Smooth muscle cell (in vitro differentiated cells): ENCODE results near the gene MCTP2. TPM values are rescaled to one million over a fixed set of nuclear protein-coding genes. Genes with fewer than 3 reads are reported as not detected.

Source experiments
- DNase-seq: peaks from one replicate; lab custom pipeline; 2025; ENCODE audit not compliant: unreplicated experiment; lab: John Stamatoyannopoulos, UW
- H2AFZ ChIP-seq: fragments of 200-600 bp; sonication (generic); 2 replicates; pipeline ENCODE4 v1.6.0; 2016; ENCODE audit warnings: antibody characterized with exemption, low read depth, mild to moderate bottlenecking
- H3F3A ChIP-seq: fragments of 200-600 bp; sonication (generic); 2 replicates; pipeline ENCODE4 v1.6.0; 2017; ENCODE audit warnings: antibody characterized with exemption, low read depth
- H3K27ac ChIP-seq: fragments of 200-600 bp; sonication (generic); 2 replicates; pipeline ENCODE4 v1.5.1; 2016; ENCODE audit warnings: low read depth, mild to moderate bottlenecking
- H3K27me3 ChIP-seq: fragments of 200-600 bp; sonication (generic); 2 replicates; pipeline ENCODE4 v1.6.1; 2016; ENCODE audit warnings: low read depth, mild to moderate bottlenecking
- H3K36me3 ChIP-seq: fragments of 200-600 bp; sonication (generic); 2 replicates; pipeline ENCODE4 v1.5.1; 2016; ENCODE audit warnings: low read depth
- H3K4me1 ChIP-seq: fragments of 200-600 bp; sonication (generic); 2 replicates; pipeline ENCODE4 v1.5.1; 2016; ENCODE audit warnings: low read depth
- H3K4me2 ChIP-seq: fragments of 200-600 bp; sonication (generic); 2 replicates; pipeline ENCODE4 v1.6.0; 2016; ENCODE audit warnings: mild to moderate bottlenecking
- H3K4me3 ChIP-seq: fragments of 200-600 bp; sonication (generic); 2 replicates; pipeline ENCODE4 v1.5.1; 2016; ENCODE audit warnings: mild to moderate bottlenecking
- H3K79me2 ChIP-seq: fragments of 200-600 bp; sonication (generic); 2 replicates; pipeline ENCODE4 v1.6.0; 2016; ENCODE audit warnings: low read depth, mild to moderate bottlenecking
- H3K9ac ChIP-seq: fragments of 200-600 bp; sonication (generic); 2 replicates; pipeline ENCODE4 v1.6.0; 2016; ENCODE audit warnings: low read depth
- H3K9me3 ChIP-seq: fragments of 200-600 bp; sonication (generic); replicated peaks from 2 replicates; pipeline ENCODE4 v1.5.1; 2016; ENCODE audit warnings: low read depth
- H4K20me1 ChIP-seq: fragments of 200-600 bp; sonication (generic); 2 replicates; pipeline ENCODE4 v1.6.0; 2016; ENCODE audit warnings: low read depth
- CTCF ChIP-seq: fragments of 200-600 bp; sonication (generic); IDR thresholded peaks from 2 replicates; pipeline ENCODE4 v1.5.1; 2017; ENCODE audit warnings: borderline replicate concordance, mild to moderate bottlenecking, antibody characterized with exemption; ENCODE audit not compliant: insufficient read depth, poor library complexity, severe bottlenecking
- WGBS: methylation state at CpG from one replicate; pipeline ENCODE4 v1.1.7; 2016; ENCODE audit warnings: low lambda C conversion rate; 5-methylcytosine and 5-hydroxymethylcytosine counted together
- polyA plus RNA-seq: library from polyadenylated mRNA; unstranded; fragments of >200 nt; fragmentation: Nextera tagmentation; extraction: Ambion mirVana; gene quantifications from 2 replicates; pipeline ENCODE4 v1.2.1, GENCODE V29; 2016
- total RNA-seq: library from RNA; depleted of rRNA; stranded (reverse); fragments of >200 nt; gene quantifications from 2 replicates; pipeline ENCODE4 v1.2.3, GENCODE V29; 2014

Gene MCTP2
- total and polyA plus RNA-seq, 2 experiments from 2014 or later, result 12.1 to 32.1 TPM

DNA sequence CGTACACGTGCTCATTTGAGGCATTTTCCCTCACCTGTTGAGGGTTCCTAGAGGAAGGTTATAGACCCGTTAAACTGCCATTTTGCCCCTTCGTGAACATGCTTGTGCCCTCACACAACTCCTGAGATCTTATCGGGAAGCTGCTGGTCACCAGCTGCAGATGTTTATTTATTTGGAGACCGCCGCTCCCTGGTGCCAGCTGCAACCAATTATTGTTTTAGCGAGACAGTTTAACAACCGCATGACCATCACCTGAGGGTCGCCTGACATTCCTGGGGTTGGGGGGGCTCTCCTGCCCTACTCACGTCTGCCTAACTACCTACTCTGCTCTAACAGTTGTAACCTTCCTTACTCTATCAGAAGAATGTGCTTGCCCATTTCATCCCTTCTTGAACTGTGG lies 292.5 kb downstream of the MCTP2 start:
- TF ChIP-seq CTCF, result no peak
- no peaks in the 10 kb centered on the region for H3K36me3 ChIP-seq
- H3K79me2 ChIP-seq, result no peaks in the 10 kb centered on the region
- no peaks in the 10 kb centered on the region for H3K4me1 ChIP-seq
- H3K4me2 ChIP-seq, result no peak overlapping the region
- H3K4me3 ChIP-seq, result no peak overlapping the region
- no peaks in the 10 kb centered on the region for H3F3A ChIP-seq
- WGBS, result 85% methylated on average over 11 of the region's 11 CpGs
- H2AFZ ChIP-seq, result no peak overlapping the region
- H3K9ac ChIP-seq, result no peak overlapping the region
- no peak for DNase-seq
- no peaks in the 10 kb centered on the region for H3K9me3 ChIP-seq
- H4K20me1 ChIP-seq, result no peaks in the 10 kb centered on the region
- H3K27me3 ChIP-seq, result no peaks in the 10 kb centered on the region
- H3K27ac ChIP-seq, result no peak overlapping the region

DNA sequence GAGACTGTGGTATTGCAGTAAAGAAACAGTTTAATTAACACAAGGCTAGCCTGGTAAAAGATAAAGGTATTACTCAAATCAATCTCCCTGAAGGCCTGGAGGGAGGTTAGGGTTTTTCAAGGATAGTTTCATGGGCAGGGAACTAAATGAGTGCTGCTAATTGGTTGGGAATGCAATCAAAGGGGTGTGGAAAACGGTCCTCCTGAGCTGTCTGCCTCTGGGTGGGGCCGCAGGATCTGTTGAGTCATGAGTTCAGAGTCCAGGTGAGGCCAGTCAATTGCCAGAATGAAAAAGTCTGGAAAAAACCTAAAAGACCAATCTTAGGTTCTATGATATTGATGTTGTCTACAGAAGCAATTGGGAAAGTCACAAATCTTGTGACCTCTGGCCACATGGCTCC lies 293.2 kb downstream of the MCTP2 start:
- H4K20me1 ChIP-seq, result no peaks in the 10 kb centered on the region
- 91% methylated on average over 2 of the region's 2 CpGs for WGBS
- no peaks in the 10 kb centered on the region for H3F3A ChIP-seq
- H3K4me3 ChIP-seq, result no peak overlapping the region
- no peak overlapping the region for H3K9ac ChIP-seq
- H2AFZ ChIP-seq, result no peak overlapping the region
- H3K4me2 ChIP-seq, result no peak overlapping the region
- no peak for DNase-seq
- H3K27me3 ChIP-seq, result no peaks in the 10 kb centered on the region
- no peaks in the 10 kb centered on the region for H3K36me3 ChIP-seq
- H3K9me3 ChIP-seq, result no peaks in the 10 kb centered on the region
- H3K4me1 ChIP-seq, result no peaks in the 10 kb centered on the region
- no peak overlapping the region for H3K27ac ChIP-seq
- no peaks in the 10 kb centered on the region for H3K79me2 ChIP-seq
- TF ChIP-seq CTCF, result no peak

DNA sequence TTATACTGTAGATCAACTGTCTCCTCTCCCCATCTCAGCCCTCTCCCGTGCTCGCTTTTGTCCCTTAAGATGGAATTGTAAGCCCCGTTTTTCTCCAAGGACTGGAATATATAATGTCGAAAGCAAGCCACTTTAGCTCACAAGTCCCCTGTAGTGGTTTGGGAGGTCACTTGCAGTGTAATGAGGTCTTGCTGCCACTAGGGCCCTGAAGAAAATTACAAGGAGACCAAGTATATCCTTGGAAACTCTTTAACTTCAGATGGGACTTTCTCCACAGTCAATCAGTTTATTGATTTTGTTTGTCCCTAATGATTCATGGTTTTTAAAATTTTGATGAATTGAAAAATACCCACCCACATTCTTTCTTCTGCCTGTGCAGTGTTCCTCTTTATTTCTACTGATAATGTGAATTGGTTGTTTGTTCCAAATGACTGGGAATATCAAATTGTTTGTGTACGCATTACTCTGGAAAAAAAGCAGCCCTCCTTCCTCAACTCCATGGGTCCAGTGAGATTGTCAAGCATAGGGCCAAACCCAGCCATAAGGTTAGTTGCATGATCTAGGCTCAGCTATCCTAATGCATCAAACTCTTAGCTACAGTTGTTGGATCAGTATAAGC lies 294.8 kb downstream of the MCTP2 start:
- Histone ChIP-seq H3F3A (no peaks in the 10 kb centered on the region), H3K27ac (no peak overlapping the region), H3K4me3 (no peak overlapping the region), H2AFZ (no peak overlapping the region), H3K27me3 (no peaks in the 10 kb centered on the region), H3K79me2 (no peaks in the 10 kb centered on the region), H4K20me1 (no peaks in the 10 kb centered on the region), H3K4me1 (no peaks in the 10 kb centered on the region), H3K9ac (no peak overlapping the region), H3K9me3 (no peaks in the 10 kb centered on the region), H3K4me2 (no peak overlapping the region), H3K36me3 (no peaks in the 10 kb centered on the region)
- WGBS, result 50% methylated on average over 5 of the region's 5 CpGs
- TF ChIP-seq CTCF, result peak; percentile 40
- DNase-seq, result no peak

DNA sequence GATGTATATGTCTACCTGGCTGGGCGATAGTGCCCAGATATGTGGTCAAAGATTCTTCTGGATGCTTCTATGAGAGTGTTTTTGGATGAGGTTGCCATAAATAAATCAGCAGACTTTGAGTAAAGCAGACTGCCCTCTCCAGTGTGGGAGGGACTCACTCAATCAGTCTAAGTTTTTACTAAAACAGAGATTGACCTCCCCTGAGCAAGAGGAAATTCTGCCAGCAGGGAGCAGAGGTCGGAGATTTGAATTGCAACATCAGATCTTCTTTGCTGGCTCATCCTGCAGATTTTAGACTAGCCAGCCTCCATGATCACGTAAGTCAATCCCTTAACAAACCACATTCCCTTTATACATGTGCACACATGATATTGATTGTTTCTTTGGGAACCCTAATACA lies 300.9 kb downstream of the MCTP2 start:
- no peak for DNase-seq
- no peak for TF ChIP-seq CTCF
- Histone ChIP-seq H3K4me3 (no peak overlapping the region), H3K4me1 (no peaks in the 10 kb centered on the region), H3K27me3 (no peaks in the 10 kb centered on the region), H2AFZ (no peak overlapping the region), H3K36me3 (no peaks in the 10 kb centered on the region), H3K79me2 (no peaks in the 10 kb centered on the region), H3K27ac (no peak overlapping the region), H3K9ac (no peak overlapping the region), H3F3A (no peaks in the 10 kb centered on the region), H3K4me2 (no peak overlapping the region), H3K9me3 (no peaks in the 10 kb centered on the region), H4K20me1 (no peaks in the 10 kb centered on the region)
- WGBS, result 77% methylated on average over 3 of the region's 3 CpGs
